ENCODE results near the gene OTUB2. TPM values are rescaled to one million over a fixed set of nuclear protein-coding genes. Genes with fewer than 3 reads are reported as not detected.

OTUB2 gene
- total and polyA plus RNA-seq, 2 donors (not counting 3 experiments of a cell fraction or from before 2014, with no cell fraction given) = 0.70 to 1.6 TPM

GRCh38 chr14:94009767-94010166, 16.4 kb upstream of the OTUB2 start:
- BruUV-seq (replicated peaks) = no TSS peak
- no peak for DNase-seq (ENCODE audit: low read depth, low spot score)
- no peak overlapping the region for H3K9ac ChIP-seq (replicated peaks; ENCODE audit: extremely low read depth, insufficient read depth, low read length)
- POLR2A ChIA-PET = no interaction called here
- no peak overlapping the region for H3K4me3 ChIP-seq (replicated peaks in 1 of 3; ENCODE audit: insufficient read depth in 1 of 3, low read depth in 1 of 3, low read length in 3 of 3)
- H3K27me3 ChIP-seq (ENCODE audit: control insufficient read depth in 2 of 2, insufficient read depth in 2 of 2, low read length in 2 of 2) = no peaks in the 10 kb centered on the region
- TF ChIP-seq POLR2A (IDR thresholded peaks at IDR 0.05; ENCODE audit: low read depth, low read length) (no peak), POLR2AphosphoS5 (IDR thresholded peaks at IDR 0.05; ENCODE audit: insufficient read depth, low read depth, low read length) (no peak), EZH2 (IDR thresholded peaks at IDR 0.05; ENCODE audit: borderline replicate concordance, low read depth, low read length, severe bottlenecking) (no peak), GATA2 (IDR thresholded peaks at IDR 0.05; ENCODE audit: insufficient read depth, insufficient read length, low read depth, low read length) (no peak), MYC (IDR thresholded peaks at IDR 0.05; ENCODE audit: low read depth, low read length) (no peak)
- TF ChIP-seq, protein P1, sequence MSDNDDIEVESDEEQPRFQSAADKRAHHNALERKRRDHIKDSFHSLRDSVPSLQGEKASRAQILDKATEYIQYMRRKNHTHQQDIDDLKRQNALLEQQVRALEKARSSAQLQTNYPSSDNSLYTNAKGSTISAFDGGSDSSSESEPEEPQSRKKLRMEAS (IDR thresholded peaks at IDR 0.05; ENCODE audit: insufficient read depth, insufficient read length) = no peak
- no peak overlapping the region for H3K27ac ChIP-seq (ENCODE audit: insufficient read depth, low read depth, low read length)
- no peaks in the 10 kb centered on the region for H3K9me3 ChIP-seq (replicated peaks; ENCODE audit: control insufficient read depth, insufficient read depth, low read length)
- CTCF ChIA-PET = no interaction called here
- H3K9me1 ChIP-seq (replicated peaks; ENCODE audit: control insufficient read depth, extremely low read depth, insufficient read depth, low read length) = no peaks in the 10 kb centered on the region
- FAIRE-seq = no peak
- H2AFZ ChIP-seq (ENCODE audit: low read depth, low read length) = no peak overlapping the region
- H3K36me3 ChIP-seq (ENCODE audit: control insufficient read depth in 2 of 2, extremely low read depth in 1 of 2, insufficient read depth in 2 of 2, low read length in 2 of 2) = no peaks in the 10 kb centered on the region
- intact Hi-C loops (cut with micrococcal nuclease) (loop anchor here (10.0 kb wide), 1 partner anchor 355 kb away; no protein-coding TSS in a partner anchor), dilution Hi-C loops (cut with MboI; ENCODE audit: extremely low pct_ligation_motif_present, low sequenced_read_pairs) (no loop called here)
- no peaks in the 10 kb centered on the region for H3K79me2 ChIP-seq (ENCODE audit: control insufficient read depth, insufficient read depth, low read length)
- H3K4me2 ChIP-seq (ENCODE audit: insufficient read depth, low read length) = no peak overlapping the region
- no peaks in the 10 kb centered on the region for H3K4me1 ChIP-seq (ENCODE audit: control insufficient read depth, extremely low read depth, insufficient read depth, low read length)
- no peaks in the 10 kb centered on the region for H4K20me1 ChIP-seq (replicated peaks; ENCODE audit: control insufficient read depth, extremely low read depth, insufficient read depth, low read length)

DNA sequence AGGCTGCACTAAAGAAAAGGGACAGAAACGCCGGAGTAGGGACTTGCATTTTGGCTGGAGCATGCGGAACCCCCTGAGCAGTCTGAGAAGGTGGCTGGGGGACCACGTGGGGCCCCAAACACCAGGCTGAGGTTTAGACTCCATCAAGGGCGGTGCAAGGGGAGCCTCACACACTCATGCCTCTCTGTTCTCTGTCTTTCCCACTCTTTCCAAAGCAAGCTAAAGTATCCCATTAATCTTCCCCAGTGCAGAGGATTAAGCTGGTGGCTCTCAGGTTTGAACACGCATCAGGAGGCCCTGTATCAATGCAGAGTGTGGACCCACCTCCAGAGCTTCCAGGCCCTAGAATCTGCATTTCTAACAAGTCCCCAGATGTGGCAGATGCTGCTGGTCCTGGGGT, 15.5 kb upstream of the OTUB2 start:
- no peak for TF ChIP-seq EZH2 (IDR thresholded peaks at IDR 0.05; ENCODE audit: borderline replicate concordance, low read depth, low read length, severe bottlenecking)
- TF ChIP-seq, protein P1 (IDR thresholded peaks at IDR 0.05; ENCODE audit: insufficient read depth, insufficient read length) = no peak
- no peak for TF ChIP-seq FOS (IDR thresholded peaks at IDR 0.05; ENCODE audit: borderline replicate concordance, insufficient read depth, low read length)
- TF ChIP-seq, protein P2, sequence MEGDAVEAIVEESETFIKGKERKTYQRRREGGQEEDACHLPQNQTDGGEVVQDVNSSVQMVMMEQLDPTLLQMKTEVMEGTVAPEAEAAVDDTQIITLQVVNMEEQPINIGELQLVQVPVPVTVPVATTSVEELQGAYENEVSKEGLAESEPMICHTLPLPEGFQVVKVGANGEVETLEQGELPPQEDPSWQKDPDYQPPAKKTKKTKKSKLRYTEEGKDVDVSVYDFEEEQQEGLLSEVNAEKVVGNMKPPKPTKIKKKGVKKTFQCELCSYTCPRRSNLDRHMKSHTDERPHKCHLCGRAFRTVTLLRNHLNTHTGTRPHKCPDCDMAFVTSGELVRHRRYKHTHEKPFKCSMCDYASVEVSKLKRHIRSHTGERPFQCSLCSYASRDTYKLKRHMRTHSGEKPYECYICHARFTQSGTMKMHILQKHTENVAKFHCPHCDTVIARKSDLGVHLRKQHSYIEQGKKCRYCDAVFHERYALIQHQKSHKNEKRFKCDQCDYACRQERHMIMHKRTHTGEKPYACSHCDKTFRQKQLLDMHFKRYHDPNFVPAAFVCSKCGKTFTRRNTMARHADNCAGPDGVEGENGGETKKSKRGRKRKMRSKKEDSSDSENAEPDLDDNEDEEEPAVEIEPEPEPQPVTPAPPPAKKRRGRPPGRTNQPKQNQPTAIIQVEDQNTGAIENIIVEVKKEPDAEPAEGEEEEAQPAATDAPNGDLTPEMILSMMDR (IDR thresholded peaks at IDR 0.05; ENCODE audit: extremely low read depth in 1 of 2, insufficient read depth in 1 of 2, low read depth in 1 of 2, low read length in 2 of 2) = no peak
- TF ChIP-seq GATA2 (IDR thresholded peaks at IDR 0.05; ENCODE audit: insufficient read depth, insufficient read length, low read depth, low read length) = no peak
- no peak for TF ChIP-seq JUN (IDR thresholded peaks at IDR 0.05; ENCODE audit: borderline replicate concordance, insufficient read depth, insufficient read length, low read depth)
- no peak for TF ChIP-seq MYC (IDR thresholded peaks at IDR 0.05; ENCODE audit: low read depth, low read length)
- no peak for TF ChIP-seq POLR2AphosphoS5 (IDR thresholded peaks at IDR 0.05; ENCODE audit: insufficient read depth, low read depth, low read length)
- no peak for TF ChIP-seq POLR2A (IDR thresholded peaks at IDR 0.05; ENCODE audit: low read depth, low read length)
- H3K27me3 ChIP-seq (ENCODE audit: control insufficient read depth in 2 of 2, insufficient read depth in 2 of 2, low read length in 2 of 2) = no peaks in the 10 kb centered on the region
- CTCF ChIA-PET = interaction anchor here (0.6 to 2.2 kb wide), 4 partner anchors 10 to 126 kb away, joined by 3 to 8 read pairs (median 4); no protein-coding TSS in a partner anchor
- no peak overlapping the region for H3K4me3 ChIP-seq (replicated peaks in 1 of 3; ENCODE audit: insufficient read depth in 1 of 3, low read depth in 1 of 3, low read length in 3 of 3)
- no peak for FAIRE-seq
- H2AFZ ChIP-seq (ENCODE audit: low read depth, low read length) = no peak overlapping the region
- H4K20me1 ChIP-seq (replicated peaks; ENCODE audit: control insufficient read depth, extremely low read depth, insufficient read depth, low read length) = no peaks in the 10 kb centered on the region
- H3K27ac ChIP-seq (ENCODE audit: insufficient read depth, low read depth, low read length) = no peak overlapping the region
- H3K4me1 ChIP-seq (ENCODE audit: control insufficient read depth, extremely low read depth, insufficient read depth, low read length) = no peaks in the 10 kb centered on the region
- BruUV-seq (replicated peaks) = no TSS peak
- no peak overlapping the region for H3K4me2 ChIP-seq (ENCODE audit: insufficient read depth, low read length)
- intact Hi-C loops (cut with micrococcal nuclease) = no loop called here
- no peaks in the 10 kb centered on the region for H3K9me3 ChIP-seq (replicated peaks; ENCODE audit: control insufficient read depth, insufficient read depth, low read length)
- H3K9ac ChIP-seq (replicated peaks; ENCODE audit: extremely low read depth, insufficient read depth, low read length) = no peak overlapping the region
- H3K9me1 ChIP-seq (replicated peaks; ENCODE audit: control insufficient read depth, extremely low read depth, insufficient read depth, low read length) = no peaks in the 10 kb centered on the region
- POLR2A ChIA-PET = no interaction called here
- dilution Hi-C loops (cut with MboI; ENCODE audit: extremely low pct_ligation_motif_present, low sequenced_read_pairs) = no loop called here
- no peak for DNase-seq (ENCODE audit: low read depth, low spot score)
- no peaks in the 10 kb centered on the region for H3K36me3 ChIP-seq (ENCODE audit: control insufficient read depth in 2 of 2, extremely low read depth in 1 of 2, insufficient read depth in 2 of 2, low read length in 2 of 2)
- H3K79me2 ChIP-seq (ENCODE audit: control insufficient read depth, insufficient read depth, low read length) = no peaks in the 10 kb centered on the region
